Measurements from ENCODE around the gene DOCK2.

The DOCK2 gene

DNA sequence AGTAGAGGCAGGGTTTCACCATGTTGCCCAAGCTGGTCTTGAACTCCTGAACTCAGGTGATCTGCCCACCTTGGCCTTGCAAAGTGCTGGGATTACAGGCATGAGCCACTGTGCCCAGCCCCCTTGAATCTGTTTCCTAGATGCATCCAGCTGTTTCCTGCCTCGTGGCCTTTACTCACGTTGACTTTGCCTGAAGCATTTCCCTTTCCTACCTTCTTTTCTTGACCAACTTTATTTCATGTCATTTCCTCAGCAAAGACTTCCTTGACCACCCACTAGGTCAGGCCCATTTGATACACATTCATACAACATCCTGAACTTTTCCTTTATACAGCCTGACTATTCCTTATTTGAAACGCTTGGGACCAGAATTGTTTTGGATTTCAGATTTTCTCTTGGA, 51.0 kb downstream of the DOCK2 start:
- DNase-seq (ENCODE audit: low spot score), result no peak

DNA sequence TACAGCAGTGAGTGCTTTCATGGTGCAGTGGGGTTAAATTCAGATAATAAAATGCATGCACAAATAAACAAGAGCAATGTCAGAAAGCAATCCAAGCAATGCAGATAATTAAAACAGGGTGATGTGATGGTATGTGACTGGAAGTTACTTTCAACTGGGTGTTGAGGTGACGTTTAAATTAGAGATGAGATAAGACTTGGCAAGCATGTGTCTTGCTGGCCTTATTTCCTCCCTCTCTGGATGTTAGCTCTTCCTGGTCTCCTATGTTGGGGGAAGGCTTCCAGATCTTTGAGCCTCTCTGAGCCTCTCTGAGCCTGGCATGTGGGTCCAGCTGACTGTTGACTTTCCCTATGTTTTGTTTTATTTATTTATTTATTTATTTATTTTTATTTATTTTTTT, 54.4 kb downstream of the DOCK2 start:
- peak; percentile 17 for DNase-seq (ENCODE audit: low spot score)

DNA sequence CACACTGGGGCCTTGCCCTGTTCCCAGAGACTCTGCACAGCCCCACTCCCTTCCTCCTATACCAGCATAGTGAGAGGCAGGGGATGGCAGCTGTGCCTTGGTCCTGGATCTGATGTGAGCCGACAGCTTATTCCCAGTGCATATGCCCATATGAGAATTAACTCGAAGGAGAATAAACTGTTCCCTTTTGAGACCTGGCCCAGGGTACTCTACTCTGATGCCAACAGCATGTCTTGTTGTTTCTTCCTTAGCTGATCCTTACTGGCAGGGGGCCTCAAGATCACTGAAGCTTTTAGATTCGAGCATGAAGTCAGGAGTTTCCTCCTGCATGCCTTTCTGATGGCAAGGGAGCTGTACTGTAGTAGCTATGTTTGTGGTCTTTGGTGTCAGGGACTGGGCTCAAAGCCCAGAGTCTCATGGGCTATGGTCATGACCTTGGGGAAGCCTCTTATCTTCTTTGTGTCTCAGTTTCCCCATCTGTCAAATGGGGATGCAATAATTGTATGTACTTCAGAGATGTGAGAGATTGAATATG, 57.1 kb downstream of the DOCK2 start:
- no peak for DNase-seq (ENCODE audit: low spot score)

DNA sequence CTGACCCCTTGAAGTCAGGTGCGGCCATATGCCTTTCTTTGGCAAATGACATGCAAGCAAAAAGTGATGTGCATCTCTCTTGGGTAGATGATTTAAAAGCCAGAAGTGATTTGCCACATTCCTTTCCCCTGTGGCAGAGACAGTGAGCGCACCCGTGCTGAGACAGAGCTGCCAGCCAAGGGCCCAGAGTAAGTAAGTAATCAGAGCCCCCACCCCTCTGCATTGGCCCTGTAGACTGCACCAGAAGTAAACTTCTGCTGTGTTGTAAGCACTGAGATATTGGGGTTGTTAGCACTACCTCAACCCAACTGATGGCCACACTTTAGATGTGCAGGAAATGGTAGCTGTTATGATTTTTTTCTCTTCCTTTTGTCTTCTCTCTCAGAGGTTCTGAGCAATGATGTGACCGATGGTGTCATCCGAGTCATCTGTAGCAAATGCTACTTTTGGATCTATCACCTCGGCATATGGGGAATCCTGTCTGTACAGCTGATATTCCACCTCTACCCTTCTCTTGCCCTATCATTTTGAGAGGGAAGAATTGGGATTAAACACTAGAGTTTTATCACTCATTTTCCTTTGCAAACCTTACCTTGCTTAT, 58.0 kb downstream of the DOCK2 start:
- DNase-seq (ENCODE audit: low spot score), result peak; percentile 21

DNA sequence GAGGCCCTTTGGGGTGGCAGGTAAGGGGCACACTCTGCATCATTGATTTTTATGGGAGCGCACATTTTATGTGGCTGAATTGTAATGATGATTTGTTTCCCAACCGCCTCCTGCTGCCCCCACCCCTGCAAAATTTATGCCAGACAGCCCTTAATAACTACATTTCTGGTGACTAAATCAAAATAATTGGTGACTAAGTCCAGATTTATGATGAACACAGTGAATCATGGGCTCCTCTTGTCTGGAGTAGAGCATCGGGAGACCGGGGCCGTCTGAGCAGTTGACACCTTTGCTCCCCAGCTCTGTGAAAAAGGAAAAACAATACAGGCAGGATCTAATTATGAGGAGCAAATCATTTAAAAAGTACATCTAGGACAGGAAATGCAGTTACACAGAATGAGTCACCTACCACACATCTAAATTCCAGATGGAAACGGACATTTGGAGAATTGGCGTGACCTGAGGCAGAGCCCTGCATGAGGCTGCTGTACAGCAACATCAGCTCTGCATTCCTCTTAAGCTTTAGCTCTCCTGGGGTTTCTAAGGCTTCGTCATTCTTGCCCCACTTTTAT, 58.9 kb downstream of the DOCK2 start:
- DNase-seq (ENCODE audit: low spot score), result peak; percentile 96

DNA sequence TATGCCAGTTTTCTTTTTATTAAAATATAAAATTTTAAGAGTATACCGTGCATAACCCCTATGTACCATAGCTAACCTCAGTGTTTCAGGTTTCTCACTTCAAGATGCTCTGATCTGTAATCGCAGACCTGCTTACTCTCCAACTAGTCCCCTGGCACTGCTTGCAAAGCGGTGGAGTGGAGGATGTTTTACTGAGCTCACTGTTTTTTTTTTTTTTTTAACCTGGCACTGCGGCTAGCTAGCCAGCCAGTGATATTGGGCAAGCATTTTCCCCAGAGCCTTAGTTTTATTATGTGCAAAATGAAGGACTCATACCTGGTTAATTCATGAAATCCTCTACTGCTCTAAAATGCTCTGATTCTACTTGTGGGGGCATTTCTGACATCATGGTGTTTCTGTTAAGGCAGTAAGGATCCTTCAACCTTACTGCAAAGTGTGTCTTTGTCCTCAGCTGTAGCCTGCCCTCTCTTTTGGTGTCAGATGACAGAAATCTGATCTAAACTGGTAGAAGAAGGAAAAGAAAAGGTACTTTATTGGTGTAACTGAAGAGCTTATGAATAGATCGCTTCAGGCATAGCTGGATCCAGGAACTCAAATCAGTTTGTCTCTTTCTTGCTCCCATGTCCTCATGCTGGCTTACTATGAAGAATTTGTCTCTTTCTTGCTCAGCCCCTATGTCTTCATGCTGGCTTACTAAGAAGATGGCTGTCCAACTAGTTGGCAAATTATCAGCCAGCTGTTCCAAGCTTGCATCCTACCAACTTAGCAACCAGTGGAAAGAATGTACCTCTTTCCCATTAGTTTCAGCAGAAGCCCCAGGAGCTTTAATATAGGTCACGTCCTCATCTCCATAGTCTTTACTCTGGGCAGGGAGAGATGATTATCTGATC, 59.8 kb downstream of the DOCK2 start:
- DNase-seq (ENCODE audit: low spot score), result no peak

DNA sequence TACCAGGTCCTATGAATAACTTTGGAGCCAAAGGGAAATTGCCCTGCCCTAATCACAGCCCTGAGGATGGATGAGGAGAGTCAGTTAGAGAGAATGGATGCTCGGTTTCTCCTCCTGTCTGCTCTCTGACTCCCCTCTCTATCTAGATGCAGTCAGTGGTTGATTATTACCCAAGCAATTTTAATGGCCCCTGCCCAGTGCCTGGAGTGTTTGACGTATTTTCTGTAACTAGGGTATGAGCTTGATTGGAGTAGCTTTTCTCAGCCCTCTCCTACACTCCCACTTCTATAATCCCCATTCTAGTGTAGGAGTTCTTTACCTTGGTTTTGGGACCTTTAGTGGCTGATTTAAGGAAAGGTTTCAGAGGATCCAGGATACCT, 60.4 kb downstream of the DOCK2 start:
- no peak for DNase-seq (ENCODE audit: low spot score)

DNA sequence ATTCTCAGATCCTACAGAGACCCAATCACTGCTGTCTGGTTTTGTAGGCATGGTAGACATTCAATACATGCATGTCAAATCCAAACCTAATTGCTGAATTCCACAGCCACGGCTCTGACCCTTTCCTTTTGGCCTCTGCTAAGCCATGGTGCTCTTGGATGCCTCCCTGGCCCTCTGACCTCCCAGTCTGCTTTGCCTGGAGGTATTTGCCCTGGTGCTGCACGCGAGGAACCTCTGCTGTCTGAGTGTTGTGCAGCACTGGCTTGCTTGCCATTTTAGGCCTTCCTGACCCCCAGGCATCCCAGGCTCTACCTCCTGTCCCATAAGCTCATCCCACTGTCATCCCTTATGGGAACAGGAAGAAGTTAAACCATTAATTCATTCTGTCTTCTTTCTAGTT, 60.9 kb downstream of the DOCK2 start:
- DNase-seq (ENCODE audit: low spot score), result no peak

DNA sequence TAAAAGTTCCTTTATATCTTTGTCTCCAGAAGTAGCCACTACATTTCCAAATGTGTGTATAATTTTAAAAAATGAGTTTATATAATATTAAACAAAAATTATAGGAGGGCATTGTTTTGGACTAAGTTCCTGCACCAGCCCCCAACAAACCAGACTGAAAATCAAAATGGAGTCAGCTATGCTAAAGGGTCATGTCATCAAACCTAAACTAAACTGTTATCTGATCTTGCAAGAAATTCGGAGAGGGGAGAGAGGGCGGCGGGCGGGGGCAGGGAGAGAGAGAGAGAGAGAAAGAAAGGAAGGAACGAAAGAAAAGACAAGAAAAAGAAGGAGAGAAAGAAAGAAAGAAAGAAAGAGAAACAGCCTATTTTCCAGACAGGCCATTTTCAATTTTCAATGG, 63.5 kb downstream of the DOCK2 start:
- DNase-seq (ENCODE audit: low spot score), result no peak

DNA sequence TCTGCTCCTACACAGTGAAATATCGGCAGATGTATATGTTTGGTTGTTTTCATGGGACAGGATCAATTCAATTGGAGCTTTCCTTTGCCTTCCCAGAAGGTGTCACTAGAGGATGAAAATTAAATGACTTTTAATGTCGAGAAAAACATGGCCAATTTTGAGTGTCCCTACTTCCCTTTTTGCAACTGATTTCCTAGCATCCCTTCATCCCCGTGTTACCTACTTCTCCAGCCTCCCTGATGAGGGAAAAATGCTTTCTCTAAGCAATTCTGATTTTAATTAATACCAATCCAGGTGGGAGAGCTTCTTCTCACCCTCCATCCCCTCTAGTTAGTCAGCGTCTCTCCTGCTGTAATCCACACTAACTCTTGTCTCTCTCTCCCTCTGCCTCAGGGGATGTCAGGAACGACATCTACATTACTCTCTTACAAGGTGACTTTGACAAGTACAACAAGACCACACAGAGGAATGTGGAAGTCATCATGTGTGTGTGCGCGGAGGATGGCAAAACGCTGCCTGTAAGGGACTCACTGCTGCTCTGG, 64.9 kb downstream of the DOCK2 start:
- peak; percentile 55 for DNase-seq (ENCODE audit: low spot score)

DNA sequence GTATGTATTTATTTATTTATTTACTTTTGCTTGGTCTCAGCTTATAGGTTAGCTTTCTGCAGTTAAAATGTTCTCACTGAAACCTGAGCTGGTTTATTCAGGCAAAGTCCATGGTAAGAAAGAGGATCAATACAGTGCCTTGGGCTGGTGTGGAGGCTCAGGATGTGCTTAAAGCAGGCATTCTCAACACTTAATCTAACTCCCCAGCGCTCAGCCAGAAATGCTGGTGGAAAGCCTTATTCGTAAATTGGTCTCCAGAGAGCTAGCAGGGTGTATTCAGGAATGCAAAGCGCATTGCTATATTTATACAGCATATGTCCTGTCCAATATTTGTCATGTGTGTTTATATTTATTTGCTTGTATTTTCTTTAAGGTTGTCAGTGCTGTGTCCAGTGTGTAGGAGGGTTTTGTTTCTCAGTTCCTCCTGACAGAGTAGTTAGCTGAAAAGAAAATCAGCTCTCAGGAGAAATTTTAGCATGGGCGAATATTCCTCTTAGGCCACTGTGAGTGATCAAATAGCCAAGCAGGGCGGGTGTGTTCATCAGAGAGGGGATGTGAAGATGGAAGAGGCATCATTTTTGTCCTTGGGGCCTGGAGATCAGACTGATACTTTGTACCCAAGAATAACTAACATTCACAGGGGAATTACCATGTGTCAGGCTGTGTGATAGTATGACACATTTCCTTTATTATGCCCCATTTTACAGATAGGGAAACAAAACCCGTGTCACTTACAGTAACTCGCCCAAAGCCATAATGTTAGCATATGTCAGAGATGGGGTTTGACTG, 65.8 kb downstream of the DOCK2 start:
- no peak for DNase-seq (ENCODE audit: low spot score)

DNA sequence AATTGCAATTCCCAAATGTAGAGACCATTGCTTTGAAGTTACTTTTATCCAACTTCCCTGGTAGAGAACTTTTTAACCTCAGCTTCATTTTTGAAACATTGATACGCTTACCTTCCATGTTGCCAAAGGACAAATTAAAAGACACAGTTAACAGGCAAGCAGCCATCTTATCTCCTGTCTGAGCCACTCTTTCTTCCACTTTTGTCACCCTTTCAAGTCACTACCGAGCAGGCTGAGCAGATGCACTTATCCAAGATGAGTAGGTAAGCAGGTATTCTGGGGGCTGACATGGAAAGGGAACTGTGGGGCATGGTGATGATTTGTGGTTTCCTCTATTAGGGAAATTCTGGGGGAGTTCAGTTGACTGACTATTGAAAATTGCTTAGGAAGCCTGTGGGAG, 66.7 kb downstream of the DOCK2 start:
- no peak for DNase-seq (ENCODE audit: low spot score)

DNA sequence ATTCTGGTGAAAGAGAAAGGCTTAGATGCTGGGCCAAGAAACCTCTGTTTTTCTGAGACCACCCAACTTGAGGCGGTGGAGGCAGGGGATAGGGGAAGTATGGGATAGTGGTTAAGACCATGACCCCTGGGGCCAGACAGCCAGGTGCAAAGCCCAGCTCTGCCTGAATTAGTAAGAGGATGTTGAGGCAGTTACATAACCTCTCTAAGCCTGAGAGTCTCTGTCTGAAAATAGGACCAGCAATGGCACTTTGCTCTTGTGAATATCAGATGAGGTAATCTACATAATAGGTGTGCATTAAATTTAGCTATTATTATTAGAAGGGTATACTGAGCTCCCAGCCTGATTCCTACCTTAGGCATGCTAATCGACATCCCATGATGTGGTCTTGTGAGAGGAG, 68.2 kb downstream of the DOCK2 start:
- no peak for DNase-seq (ENCODE audit: low spot score)

DNA sequence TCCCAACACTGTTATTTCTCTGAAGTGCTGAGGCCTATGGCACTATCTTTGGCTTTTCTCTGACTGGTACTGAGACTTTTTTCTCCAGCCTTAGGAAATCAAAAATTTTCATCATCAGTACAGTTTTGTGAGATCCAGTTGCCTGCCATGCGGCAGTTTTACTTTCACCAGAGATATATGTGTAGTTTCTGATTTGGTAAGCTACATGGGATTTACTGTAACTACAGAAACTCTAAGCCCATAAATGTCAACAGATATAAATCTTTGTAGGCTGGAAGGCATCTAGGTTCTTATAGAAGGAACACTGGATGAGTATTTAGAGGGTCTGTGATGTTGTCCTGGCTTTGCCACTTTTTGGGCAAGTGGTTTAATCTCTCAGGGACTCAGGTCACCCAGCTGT, 69.0 kb downstream of the DOCK2 start:
- no peak for DNase-seq (ENCODE audit: low spot score)

DNA sequence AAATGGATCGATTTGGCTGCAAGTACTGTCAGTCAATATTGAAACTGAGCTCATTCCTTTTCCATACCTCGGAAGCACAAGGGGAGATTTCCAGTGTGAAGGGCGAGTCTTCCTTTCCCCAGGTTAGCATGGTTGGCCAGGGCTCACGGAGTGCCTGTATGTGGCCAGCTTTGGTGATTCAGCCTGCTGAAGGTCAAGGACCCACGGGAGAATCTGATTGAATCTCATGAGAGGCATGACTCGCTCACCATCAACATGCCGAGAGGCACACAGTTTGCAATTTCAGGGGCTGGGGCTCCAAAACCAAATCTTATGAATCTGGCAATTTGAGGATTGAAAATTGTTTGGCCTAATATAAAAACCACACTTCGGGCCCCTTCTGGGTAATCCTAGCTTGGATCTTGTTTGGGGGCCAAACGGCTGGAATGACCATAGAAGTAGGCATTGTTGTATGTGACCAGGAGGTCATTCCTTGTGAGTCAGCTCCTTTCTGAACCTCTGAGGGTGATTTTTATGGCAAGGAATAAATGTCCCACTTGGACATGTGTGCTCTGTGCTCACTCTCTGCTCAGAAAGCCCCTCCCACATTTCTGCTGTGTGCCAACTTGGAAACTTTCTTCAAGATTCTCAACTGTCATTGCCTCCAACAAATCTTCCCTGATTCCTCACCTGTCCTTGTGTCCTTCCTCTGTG, 69.8 kb downstream of the DOCK2 start:
- DNase-seq (ENCODE audit: low spot score), result peak; percentile 75

DNA sequence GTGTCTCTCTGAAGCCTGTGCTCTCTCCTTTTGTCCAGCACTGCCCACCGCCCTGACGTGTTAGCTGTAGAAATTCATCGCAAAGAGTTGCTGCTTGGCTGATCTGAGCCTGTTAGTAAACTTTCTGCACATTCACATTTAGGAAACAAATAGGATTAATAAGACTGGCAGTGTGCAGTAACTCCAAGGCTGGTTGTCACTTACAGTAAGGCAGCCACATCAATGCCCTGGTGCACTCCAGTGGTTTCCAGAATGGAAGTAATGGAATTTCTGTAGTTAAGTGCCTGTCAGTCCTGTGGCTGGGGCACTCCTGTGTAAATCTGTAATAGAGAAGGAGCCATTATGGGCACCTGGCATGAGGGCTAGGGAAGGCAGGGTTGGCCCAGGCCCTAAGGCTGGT, 70.6 kb downstream of the DOCK2 start:
- no peak for DNase-seq (ENCODE audit: low spot score)

DNA sequence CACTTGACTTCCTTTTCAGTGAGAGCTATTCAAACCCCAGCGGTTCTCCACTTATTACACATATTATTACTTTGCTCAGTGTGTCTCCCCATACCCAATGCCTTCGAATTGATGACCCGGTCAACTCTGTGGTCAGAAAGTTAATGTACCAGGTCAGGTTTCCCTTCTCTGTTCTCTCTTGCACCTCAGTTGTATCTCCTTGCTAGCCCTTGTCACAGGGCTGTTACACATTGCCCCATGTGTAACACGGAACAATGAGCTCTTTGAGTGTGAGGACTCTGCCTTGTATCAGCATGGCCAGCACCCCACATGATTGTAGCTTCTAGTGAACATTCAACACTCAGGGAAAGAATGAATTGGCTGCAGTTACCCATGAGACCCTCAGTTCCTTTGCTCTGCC, 73.6 kb downstream of the DOCK2 start:
- DNase-seq (ENCODE audit: low spot score), result no peak

DNA sequence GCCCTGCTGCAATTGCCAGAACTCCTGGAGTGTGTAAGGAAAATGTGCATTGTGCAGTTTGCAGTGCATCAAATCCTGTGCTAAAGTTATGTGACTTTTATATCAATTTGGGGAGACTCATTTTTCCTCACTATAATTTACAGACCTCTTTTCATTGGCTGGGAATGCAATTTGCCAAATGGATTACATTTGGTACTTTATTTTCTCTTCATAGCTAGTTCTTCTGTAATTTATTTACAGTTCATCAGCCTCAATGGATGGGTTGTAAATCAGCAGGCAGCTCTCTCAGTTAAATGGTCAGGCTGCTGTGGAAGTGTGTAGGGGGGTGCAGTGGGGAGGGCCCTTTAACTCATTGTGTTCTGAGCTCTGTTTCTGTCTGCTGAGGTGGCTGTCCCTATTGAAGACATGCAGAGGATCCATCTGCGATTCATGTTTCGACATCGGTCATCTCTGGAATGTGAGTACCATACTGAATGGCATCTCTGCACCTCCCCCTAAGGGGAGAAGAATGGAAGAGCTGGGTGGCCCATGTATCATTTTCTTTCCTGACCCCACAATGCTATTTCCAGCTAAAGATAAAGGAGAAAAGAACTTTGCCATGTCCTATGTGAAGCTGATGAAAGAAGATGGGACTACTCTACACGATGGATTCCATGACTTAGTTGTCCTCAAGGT, 74.6 kb downstream of the DOCK2 start:
- no peak for DNase-seq (ENCODE audit: low spot score)

DNA sequence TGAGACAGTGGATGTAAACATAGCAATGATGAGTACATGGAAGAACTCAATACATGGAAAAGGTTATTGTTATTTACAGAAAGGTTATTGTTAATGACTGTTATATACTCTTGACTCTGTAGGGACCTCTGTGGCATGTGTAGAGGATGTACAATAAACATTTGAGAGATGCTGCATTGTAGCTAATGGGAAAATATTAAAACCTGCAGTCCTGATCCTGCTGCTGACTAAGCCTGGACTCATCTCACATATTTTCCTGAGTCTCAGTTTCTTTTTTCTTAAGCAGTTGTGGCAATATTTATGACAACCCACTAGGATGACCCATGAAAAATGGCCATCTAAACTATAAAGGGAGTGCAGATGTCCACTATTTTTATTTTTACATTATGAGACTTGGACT, 75.4 kb downstream of the DOCK2 start:
- DNase-seq (ENCODE audit: low spot score), result no peak

DNA sequence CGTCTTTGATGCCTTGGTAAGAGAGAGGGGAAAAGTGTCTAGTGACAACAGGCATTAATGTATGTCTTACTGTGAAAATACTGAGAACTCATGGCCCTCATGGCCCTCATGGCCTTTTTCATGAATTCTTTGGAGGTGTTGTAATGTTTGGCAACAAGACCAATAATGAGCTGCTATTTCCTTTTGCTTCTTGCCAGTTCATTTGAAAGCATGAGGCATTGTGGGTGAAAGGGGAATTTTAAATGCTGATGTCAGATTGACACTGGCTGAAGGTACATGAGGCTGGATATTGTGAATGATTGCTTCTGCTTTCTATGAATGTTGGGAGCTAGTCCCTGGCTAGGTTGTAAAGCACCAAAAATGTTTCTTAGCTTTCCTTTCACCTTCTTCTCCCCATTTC, 79.2 kb downstream of the DOCK2 start:
- peak; percentile 68 for DNase-seq (ENCODE audit: low spot score)

DNA sequence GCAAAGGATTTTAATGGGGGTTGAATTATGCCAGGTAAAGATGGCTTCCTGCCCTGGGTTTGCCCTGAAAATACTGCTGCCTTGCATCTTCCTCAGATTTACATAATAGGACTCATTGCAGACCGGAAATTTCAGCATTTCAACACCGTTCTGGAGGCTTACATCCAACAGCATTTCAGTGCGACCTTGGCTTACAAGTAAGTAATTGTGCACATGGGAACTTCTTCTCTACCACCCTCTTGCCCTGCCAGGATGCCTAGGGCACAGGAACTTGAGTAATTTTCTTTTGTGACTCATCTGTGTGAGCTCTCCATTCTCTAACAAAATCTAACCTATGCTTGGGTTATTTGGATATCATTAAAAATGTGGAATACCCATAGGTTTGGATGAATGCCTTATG, 80.2 kb downstream of the DOCK2 start:
- DNase-seq (ENCODE audit: low spot score), result peak; percentile 18
